ENCODE results near the gene COG7.

- no peak for TF ChIP-seq CTCF (IDR thresholded peaks at IDR 0.05; ENCODE audit: low read depth, low read length)
- TF ChIP-seq EZH2phosphoT487 (IDR thresholded peaks at IDR 0.05; ENCODE audit: low read depth): no peak
Observed at GRCh38 chr16:23480257-23480656, 27.3 kb upstream of the COG7 start.
